BLaER1 (cell line): Measurements from ENCODE around the gene ADPRS.

Experiments used
- H3K27ac ChIP-seq: shearing (Covaris generic); formaldehyde crosslinking; 2 replicates; pipeline ENCODE4 v1.8.1; 2022
- H3K27me3 ChIP-seq: shearing (Covaris generic); formaldehyde crosslinking; 2 replicates; pipeline ENCODE4 v1.8.1; 2022
- H3K36me3 ChIP-seq: shearing (Covaris generic); formaldehyde crosslinking; 2 replicates; pipeline ENCODE4 v1.8.1; 2022
- H3K4me1 ChIP-seq: shearing (Covaris generic); formaldehyde crosslinking; 2 replicates; pipeline ENCODE4 v1.8.1; 2022
- H3K4me2 ChIP-seq: shearing (Covaris generic); formaldehyde crosslinking; 2 replicates; pipeline ENCODE4 v1.8.1; 2022
- H3K4me3 ChIP-seq: shearing (Covaris generic); formaldehyde crosslinking; 2 replicates; pipeline ENCODE4 v1.8.1; 2022
- H3K9ac ChIP-seq: shearing (Covaris generic); formaldehyde crosslinking; 2 replicates; pipeline ENCODE4 v1.8.1; 2022
- H3K9me3 ChIP-seq: shearing (Covaris generic); formaldehyde crosslinking; 2 replicates; pipeline ENCODE4 v1.8.1; 2022
- H4K20me1 ChIP-seq: shearing (Covaris generic); formaldehyde crosslinking; 2 replicates; pipeline ENCODE4 v1.8.1; 2022
- Cebpa-rat ChIP-seq: shearing (Covaris generic); IDR thresholded peaks from 2 replicates; pipeline ENCODE4 v1.8.1; 2022

Gene ADPRS

DNA sequence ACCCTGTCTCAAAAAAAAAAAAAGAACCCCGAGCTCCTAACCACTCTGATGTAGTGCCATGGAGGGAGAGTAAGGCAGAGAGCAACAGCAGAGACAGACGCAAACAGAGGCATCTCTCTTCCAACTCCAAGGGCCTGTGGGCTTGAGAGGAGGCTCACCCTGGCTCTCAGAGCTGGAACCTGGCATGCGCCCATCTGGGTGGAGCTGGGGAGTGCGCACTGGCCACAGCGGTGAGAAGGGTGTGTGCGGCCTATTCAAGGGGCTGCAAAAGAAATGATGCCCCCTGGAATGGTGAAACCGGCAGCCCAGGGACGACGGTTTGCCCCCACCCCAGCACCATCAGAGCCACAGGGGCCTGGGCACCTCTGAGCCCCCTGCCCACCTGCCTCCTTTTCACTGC is 18.7 kb downstream of the ADPRS start:
- H3K4me1 ChIP-seq: peaks cover 38% of the 10 kb centered on the region
- no peaks in the 10 kb centered on the region for H4K20me1 ChIP-seq
- no peak overlapping the region for H3K27ac ChIP-seq
- H3K9me3 ChIP-seq: no peaks in the 10 kb centered on the region
- H3K4me2 ChIP-seq: peak overlapping the region; percentile 68
- no peaks in the 10 kb centered on the region for H3K27me3 ChIP-seq
- H3K4me3 ChIP-seq: no peak overlapping the region
- TF ChIP-seq Cebpa-rat: no peak
- 0 out of 2 replicates have a peak overlapping the region, but pooled peaks have one; percentile 6 for H3K9ac ChIP-seq
- H3K36me3 ChIP-seq: no peaks in the 10 kb centered on the region

DNA sequence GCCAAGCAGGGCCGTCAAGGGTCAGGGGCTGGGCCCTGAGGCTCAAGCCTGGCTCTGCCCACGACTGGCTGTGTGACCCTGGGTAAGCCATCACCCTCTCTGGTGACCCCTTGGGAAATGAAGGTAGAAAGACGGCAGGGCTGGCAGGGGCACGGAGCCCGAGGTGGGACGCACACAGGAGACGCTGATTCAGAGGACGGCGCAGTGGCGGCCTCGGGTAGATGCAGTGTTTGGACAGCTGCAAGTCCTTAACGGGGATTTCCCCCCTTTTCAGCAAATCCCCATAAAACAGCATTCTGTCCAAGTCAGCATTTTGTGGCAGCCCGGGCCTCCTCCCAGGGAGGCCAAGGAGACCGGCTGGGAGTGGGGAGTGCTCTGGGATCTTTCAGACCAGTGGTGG is 19.6 kb downstream of the ADPRS start:
- Histone ChIP-seq H4K20me1 (no peaks in the 10 kb centered on the region), H3K9ac (no peak overlapping the region), H3K9me3 (no peaks in the 10 kb centered on the region), H3K4me1 (peaks cover 38% of the 10 kb centered on the region), H3K27me3 (no peaks in the 10 kb centered on the region), H3K36me3 (no peaks in the 10 kb centered on the region), H3K4me3 (no peak overlapping the region), H3K4me2 (peak overlapping the region; percentile 68), H3K27ac (no peak overlapping the region)
- no peak for TF ChIP-seq Cebpa-rat

DNA sequence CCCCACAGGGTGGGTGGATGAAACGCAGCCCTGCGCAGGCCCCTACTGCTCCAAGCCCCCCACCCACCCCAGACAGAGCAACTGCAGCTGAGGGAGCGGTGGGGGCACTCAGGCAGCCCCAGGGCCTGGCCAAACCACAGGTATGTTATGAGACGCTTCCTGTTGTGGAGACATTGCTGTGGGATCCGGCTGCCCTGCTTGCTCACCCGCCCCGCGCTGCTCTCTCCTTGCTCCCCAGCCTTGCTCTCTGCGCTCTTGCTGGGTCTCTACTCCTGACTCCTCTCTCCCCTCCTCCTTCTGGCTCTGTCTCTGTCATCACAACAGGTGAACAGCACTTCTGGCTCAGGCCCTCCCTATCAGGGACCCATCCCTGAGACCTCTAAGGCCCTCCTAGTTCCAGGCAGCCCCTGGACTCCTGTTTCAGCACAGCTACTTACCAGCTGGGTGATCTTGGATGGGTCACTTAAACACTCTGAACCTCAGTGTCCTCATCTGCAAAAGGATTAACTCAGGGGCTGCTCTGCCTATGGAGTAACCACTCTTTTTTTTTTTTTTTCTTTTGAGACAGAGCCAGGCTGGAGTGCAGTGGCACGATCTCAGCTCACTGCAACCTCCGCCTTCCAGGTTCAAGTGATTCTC is 20.5 kb downstream of the ADPRS start:
- H3K4me1 ChIP-seq: peaks cover 42% of the 10 kb centered on the region
- peak overlapping the region; percentile 68 for H3K4me2 ChIP-seq

DNA sequence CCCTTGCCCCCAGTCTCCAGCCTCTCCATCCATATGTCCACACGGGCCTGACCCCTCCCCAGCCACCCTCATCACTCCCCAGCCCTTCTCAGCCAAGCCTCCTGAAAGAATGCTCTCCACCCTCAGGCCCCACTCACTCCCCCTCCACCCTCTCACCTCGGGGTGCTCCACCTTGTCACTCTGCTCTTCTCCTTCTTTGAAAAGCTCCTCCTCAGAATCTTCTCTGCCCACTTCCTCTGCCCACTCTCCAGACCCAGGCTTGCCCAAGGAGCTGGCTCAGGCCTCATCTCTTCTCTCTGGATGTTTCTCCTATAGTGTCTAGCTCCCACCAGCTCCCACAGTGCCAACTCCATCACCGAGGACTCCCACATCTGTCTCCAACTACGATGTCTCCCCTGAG is 22.5 kb downstream of the ADPRS start:
- no peaks in the 10 kb centered on the region for H3K27me3 ChIP-seq
- no peaks in the 10 kb centered on the region for H3K9me3 ChIP-seq
- no peak overlapping the region for H3K27ac ChIP-seq
- H3K4me2 ChIP-seq: no peak overlapping the region
- H4K20me1 ChIP-seq: no peaks in the 10 kb centered on the region
- TF ChIP-seq Cebpa-rat: no peak
- H3K36me3 ChIP-seq: no peaks in the 10 kb centered on the region
- peaks cover 45% of the 10 kb centered on the region for H3K4me1 ChIP-seq
- no peak overlapping the region for H3K4me3 ChIP-seq
- no peak overlapping the region for H3K9ac ChIP-seq

More for the DNA sequence above, 20.5 kb downstream of the ADPRS start:
- Histone ChIP-seq H3K9ac (no peak overlapping the region; the same call in 1 of the 2 replicates), H3K27ac (no peak overlapping the region), H3K36me3 (no peaks in the 10 kb centered on the region), H4K20me1 (no peaks in the 10 kb centered on the region), H3K9me3 (no peaks in the 10 kb centered on the region), H3K27me3 (no peaks in the 10 kb centered on the region), H3K4me3 (no peak overlapping the region)
- no peak for TF ChIP-seq Cebpa-rat

DNA sequence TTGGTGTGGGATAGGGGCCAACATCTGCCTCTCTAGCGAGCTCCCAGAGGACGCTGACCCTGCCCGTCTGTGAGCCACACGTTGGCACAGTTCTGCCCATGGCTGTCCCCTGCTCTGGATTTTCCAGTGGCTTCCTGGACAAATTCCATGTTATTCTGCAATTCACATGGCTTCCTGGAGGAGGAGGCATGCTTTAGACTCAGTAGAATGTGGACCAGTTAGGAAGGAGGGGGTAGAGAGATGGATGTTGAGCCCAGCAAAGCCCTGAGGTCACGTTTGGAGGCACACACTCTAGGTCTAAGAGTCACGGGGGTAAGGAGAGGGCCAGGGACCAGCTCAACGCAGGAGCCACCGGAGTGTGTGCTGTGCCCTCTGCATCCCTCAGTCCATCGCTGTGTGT is 24.1 kb downstream of the ADPRS start:
- TF ChIP-seq Cebpa-rat: no peak

DNA sequence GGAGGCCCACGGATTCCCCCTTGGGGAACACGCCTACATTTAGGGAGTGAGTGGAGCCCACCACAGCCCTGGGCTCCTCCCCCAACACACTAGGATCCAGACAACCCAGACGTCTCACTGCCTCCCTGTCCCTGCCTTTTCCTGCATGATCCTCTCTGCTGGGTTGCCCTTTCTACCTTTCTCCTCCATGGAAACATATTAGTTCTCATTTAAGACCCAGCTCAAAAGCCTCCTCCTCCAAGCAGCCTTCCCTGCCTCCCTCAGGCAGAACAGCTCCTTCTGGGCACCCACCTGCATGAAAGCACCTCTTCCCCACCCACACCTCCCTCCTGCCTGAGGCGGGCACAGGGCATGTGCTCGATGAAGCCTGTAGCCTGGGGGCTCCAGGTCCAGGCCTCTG is 25.7 kb downstream of the ADPRS start:
- Histone ChIP-seq H3K36me3 (no peaks in the 10 kb centered on the region), H3K27ac (no peak overlapping the region), H3K9me3 (no peaks in the 10 kb centered on the region), H3K27me3 (no peaks in the 10 kb centered on the region), H4K20me1 (no peaks in the 10 kb centered on the region), H3K4me3 (no peak overlapping the region), H3K4me2 (peak overlapping the region; percentile 57), H3K4me1 (peaks cover 13% of the 10 kb centered on the region), H3K9ac (no peak overlapping the region)
- no peak for TF ChIP-seq Cebpa-rat

More for the DNA sequence above, 24.1 kb downstream of the ADPRS start:
- H3K27me3 ChIP-seq: no peaks in the 10 kb centered on the region
- no peak overlapping the region for H3K9ac ChIP-seq
- H3K4me1 ChIP-seq: peaks cover 29% of the 10 kb centered on the region
- no peaks in the 10 kb centered on the region for H4K20me1 ChIP-seq
- H3K36me3 ChIP-seq: no peaks in the 10 kb centered on the region
- no peaks in the 10 kb centered on the region for H3K9me3 ChIP-seq
- H3K4me2 ChIP-seq: no peak overlapping the region
- H3K4me3 ChIP-seq: no peak overlapping the region
- H3K27ac ChIP-seq: no peak overlapping the region

DNA sequence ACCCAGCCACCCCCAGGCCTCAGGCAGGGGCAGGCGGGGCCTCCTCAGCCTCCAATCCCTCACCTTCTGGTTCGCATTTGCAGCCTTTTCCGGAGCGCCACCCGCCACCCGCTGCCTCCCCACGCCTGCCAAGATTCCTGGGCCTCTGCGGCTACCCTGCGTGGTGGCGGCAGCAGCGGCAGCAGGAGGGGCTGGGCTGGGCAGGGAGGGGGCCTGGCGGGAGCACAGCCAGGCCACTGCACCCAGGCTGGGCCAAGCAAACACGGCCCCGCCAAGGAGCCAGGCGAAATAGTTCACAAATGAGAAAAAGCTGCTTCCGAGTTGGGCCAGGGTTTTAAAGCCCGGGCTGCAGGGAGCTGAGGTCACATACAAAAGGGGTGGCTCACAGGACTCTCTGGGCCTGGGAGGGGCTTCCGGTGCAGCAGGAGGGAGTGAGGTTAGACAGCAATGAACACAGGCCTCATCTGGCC is 26.5 kb downstream of the ADPRS start:
- H3K4me3 ChIP-seq: no peak overlapping the region
- no peaks in the 10 kb centered on the region for H3K9me3 ChIP-seq
- no peaks in the 10 kb centered on the region for H4K20me1 ChIP-seq
- H3K36me3 ChIP-seq: no peaks in the 10 kb centered on the region
- no peak overlapping the region for H3K27ac ChIP-seq
- H3K4me1 ChIP-seq: peaks cover 16% of the 10 kb centered on the region
- no peak overlapping the region for H3K9ac ChIP-seq
- no peak overlapping the region for H3K4me2 ChIP-seq
- H3K27me3 ChIP-seq: no peaks in the 10 kb centered on the region
- no peak for TF ChIP-seq Cebpa-rat

DNA sequence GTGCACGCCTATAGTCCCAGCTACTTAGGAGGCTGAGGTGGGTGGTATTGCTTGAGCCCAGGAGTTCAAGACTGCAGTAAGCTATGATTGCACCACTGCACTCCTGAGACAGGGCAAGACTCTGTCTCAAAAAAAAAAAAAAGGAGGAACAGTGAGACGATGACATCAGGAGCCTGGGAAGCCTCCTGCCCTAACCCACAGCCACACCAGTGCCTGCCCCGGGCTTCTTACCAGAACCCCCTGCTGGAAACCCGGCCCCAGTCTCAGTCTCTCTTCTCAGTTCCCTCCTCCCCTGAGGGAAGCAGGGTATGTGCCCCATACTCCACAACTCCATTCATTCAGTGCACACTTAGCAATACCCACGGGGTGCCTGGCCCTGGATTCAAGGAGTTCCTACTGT is 27.2 kb downstream of the ADPRS start:
- Histone ChIP-seq H3K4me2 (no peak overlapping the region), H3K36me3 (no peaks in the 10 kb centered on the region), H3K27ac (no peak overlapping the region), H3K9ac (no peak overlapping the region), H3K4me3 (no peak overlapping the region), H3K9me3 (no peaks in the 10 kb centered on the region), H3K4me1 (peaks cover 23% of the 10 kb centered on the region), H3K27me3 (no peaks in the 10 kb centered on the region), H4K20me1 (no peaks in the 10 kb centered on the region)
- TF ChIP-seq Cebpa-rat: no peak

DNA sequence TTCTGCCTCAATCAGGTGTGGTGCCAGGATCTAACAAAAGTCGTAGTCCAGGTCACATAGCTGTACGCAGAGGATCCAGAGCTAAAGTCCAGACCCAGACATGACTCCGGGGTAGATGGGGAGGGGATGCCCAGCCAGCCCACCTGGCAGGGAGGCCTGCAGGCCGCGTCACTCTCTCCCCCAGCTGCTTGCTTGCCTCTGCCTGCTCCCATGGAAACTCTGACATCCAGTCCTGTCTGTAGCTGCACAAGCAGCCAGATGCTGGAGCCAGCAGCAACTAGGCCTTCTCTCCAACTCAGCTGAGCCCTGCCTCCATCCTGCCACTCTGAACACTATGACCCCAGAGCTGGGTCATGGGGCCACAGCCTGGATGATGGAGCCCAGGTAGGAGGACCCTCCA is 28.2 kb downstream of the ADPRS start:
- Histone ChIP-seq H3K27ac (no peak overlapping the region), H3K4me2 (no peak overlapping the region), H3K36me3 (no peaks in the 10 kb centered on the region), H3K27me3 (peaks cover 4% of the 10 kb centered on the region), H3K4me1 (peaks cover 26% of the 10 kb centered on the region), H3K4me3 (no peak overlapping the region), H4K20me1 (no peaks in the 10 kb centered on the region), H3K9me3 (no peaks in the 10 kb centered on the region), H3K9ac (no peak overlapping the region)
- TF ChIP-seq Cebpa-rat: no peak

DNA sequence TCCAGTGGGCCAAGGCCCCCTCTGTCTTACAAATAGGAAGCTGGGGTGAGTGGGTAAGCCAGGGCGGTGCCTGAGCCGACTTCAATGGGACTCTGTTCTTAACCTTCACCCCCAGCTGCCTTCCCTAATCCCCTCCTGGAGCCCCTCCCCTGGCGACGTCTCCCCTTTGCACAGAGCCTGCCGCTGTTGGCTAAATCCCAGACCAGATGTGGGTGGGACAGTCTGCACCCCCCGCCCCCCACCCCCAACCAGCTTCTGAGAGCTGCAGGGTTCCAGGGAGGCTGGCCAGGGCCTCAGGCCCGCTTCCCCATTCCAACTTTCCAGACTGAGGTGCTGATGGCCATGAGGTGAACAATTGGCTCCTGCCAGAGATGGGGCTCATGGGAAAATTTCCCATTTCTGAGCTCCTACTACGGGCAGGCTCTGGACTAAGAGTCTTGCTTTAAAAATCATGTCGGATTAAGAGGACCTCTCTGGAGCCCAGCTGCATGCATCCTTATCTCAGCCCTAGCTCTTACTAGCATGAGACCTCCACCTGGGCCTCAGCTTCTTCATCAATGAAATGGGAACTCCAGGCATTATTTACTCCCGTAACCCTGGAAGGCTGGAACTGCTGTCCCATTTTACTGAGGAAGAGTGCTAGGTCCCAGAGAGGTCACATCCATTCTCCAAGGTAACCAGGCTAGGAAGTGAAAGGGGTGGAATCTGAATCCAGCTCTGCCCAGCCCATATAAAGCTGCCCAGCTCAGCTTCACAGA is 29.9 kb downstream of the ADPRS start:
- Histone ChIP-seq H3K4me3 (no peak overlapping the region), H3K4me2 (no peak overlapping the region), H3K27ac (no peak overlapping the region), H3K9ac (no peak overlapping the region), H3K36me3 (no peaks in the 10 kb centered on the region), H3K27me3 (peaks cover 21% of the 10 kb centered on the region), H4K20me1 (no peaks in the 10 kb centered on the region), H3K4me1 (peaks cover 43% of the 10 kb centered on the region), H3K9me3 (no peaks in the 10 kb centered on the region)
- no peak for TF ChIP-seq Cebpa-rat
